ENCODE measurements around the gene CRTC2.
A peak's percentile ranks its signal among the peaks of the same experiment; 100 is the strongest.
"Not testable (repeated sequence)": the region's sequence is repeated elsewhere in the genome, so short reads cannot be mapped to it uniquely, and the experiment has no call there.

The CRTC2 gene

DNA sequence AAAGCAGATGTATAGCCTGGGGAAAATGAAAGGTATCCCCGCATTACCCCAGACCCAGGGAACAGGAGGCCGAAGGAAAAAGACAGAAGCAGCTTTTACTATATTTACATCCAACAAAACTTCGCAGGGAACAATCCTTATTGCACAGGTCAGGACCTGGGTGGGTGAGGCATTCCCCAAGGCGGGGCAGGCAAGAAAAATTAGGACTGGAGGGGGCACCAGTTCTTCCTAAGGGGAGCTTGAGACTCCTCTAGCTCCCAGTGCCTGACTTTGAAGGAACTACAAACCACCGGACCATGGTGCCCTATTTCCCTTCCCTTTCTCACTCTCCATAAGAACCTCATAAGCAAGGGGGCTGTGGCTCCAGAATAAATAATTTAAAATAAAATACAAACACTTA lies 29.0 kb downstream of the CRTC2 start:
- DNase-seq (ENCODE audit: low read depth) = no peak

DNA sequence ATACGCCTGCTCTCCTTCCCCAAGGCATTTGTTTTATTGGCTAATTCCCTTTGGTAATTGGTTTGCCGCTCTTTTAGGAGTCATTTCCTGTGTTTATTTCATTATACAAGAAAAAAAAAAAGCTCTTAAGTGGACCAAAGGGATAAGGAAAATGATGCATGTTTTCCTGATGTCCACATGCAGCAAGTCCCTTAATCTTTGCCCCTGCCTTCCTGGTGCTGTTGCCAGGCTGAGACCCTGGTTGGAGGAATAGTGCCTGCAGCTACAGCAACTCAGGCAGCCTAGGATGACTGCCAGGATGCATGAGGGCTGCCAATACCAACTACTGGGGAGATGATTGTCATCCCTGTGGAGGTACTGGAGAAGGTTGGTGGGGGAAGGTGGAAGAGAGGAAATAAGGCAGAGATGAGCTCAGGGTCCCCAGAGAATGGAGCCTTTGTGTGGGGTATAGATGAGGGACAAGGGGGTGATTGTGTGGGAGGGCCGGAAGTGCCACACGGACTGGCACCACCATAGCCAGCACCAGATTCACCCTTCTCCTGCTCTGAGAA lies 29.5 kb downstream of the CRTC2 start:
- DNase-seq (ENCODE audit: low read depth) = no peak

DNA sequence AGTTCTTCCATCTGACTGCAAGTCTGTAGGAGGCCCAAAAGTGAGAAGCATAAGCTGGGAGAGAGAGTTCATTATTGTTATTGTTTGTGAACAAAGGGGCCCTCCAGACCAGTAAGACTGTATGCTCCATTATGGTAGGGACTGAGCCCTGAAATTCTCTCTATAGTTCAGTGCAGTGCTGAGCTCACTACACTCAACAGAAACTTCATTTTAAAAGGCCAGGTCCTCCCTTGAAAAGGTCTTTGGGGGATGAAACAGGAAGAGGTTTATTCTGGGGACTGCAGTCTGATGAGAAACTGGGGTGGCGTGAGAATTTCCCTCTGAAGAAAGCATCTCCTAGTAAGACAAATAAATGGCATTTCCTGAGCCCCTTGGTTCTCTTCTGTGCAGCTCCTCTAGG lies 30.2 kb downstream of the CRTC2 start:
- no peak for DNase-seq (ENCODE audit: low read depth)

DNA sequence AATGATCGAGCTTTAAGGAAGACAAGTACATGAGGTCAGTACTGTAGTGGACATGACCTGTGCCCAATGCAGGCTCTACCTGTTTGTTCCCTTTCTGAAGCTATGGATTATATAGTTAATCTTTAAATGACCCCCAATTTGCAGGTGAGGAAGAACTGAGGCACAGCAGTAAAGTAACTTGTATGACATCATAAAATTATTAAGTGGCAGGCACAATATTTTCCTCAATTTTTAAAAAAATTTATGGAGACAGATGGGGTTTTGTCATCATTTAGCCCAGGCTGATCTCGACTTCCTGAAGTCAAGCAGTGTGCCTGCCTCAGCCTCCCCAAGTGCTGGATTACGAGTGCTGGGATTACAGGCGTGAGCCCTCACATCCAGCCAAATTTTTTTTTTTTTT lies 32.0 kb downstream of the CRTC2 start:
- DNase-seq (ENCODE audit: low read depth) = no peak

DNA sequence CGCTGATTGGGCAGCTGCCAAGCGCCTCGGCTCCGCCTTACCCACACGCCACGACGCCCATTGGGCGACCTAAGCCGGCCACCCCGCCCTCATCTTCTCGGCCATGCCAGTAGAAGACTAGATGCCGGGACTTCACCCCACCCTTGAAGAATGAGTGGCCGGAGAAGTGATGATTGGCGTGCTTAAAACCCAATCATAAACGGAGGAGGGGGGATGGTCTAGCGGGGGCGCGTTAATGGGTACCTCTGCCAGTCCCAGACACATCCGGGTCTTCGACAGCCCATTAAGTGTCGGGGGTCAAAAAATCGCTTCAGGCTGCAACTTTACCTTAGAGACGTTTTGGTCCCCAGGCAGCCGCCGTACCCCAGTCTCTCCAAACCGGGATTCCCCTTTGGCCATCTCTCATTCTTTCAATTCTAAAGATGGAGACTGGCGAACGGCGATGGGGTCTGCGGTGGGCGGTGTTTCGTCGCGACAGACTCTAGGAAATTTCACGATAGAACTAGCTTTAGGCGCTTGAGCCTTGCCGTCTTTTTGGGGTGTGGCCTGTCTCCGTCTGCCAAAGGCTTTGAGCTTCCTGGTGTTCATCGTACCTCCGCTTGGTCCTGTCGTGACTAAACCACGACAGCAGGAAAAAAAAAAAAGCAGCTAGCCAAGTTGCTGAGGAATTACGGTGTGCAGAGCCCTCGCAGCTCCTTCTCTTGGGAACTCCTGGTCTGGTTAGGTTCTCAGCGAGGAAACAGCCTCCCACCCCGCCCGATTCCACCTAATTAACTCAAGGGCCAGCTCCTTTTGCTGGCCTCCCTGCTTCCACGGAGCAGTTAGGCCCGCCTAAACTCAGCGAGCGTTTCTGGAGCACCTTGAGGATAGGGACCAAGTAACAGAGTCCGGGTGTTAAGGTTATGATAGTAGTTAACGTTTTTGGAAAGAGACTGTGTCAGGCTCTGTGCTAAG lies 35.2 kb downstream of the CRTC2 start, which contains the start of gene GATAD2B:
Gene GATAD2B (minus strand): TSS at position 1 of the 954 bp plus-strand sequence. CDS start 94,625 bp downstream, outside the sequence.
- peak; percentile 97 for DNase-seq (ENCODE audit: low read depth)

DNA sequence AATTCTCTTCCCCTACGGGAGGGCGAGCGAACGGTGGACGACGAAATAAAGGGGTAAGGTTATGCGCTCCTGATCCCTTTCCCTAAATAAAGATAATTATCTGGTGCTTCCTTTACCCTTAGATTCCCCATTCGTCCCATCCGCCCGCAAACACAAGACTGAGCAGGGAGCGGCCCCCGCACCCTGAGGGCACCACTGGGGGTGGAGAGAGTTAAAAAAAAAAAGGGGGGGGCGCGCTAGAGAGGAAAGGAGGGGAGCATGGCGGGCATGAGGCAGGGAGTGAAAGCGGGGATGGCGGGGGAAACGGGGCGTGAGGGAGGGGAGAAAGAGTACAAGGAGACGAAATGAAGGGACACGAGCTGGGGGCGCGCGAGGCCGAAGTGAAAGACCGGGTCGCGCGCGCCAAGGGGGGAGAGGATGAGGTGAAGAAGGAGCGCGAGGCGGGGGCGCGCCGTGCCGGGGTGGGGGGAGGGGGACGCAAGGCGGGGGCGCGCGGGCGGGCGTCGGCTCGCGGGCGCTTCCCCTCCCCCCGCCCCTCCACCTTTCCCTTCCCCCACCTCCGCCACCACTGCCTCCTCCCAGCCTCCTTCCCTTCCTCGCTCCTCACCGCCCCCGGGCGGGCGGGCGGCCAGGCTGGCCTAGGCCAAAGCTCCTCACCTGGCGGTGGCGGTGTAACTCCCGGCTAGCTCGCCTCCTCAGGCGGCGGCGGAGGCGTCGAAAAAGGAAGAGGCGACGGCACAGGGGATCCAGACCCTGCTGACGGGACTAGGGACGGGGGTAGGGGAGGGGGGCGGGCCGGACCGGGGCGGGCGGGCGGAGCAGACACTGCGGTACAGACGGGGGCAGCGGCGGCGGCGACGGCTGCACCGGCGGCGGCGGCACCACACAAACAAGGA lies 36.1 kb downstream of the CRTC2 start:
- DNase-seq (ENCODE audit: low read depth) = no peak

DNA sequence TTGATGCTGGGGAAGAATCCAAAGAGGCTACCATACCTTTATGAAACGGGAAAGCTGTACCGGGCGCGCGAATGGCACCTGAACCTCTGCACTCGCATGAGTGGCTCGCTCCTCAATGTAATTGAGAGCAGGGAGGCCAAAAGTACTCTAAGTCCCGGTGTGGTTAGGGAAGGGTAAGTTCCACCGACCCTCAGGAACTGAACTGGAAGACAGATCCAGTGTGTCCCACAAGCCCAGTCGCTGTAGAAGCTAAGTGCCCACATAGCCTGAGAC lies 36.7 kb downstream of the CRTC2 start:
- DNase-seq (ENCODE audit: low read depth) = no peak

DNA sequence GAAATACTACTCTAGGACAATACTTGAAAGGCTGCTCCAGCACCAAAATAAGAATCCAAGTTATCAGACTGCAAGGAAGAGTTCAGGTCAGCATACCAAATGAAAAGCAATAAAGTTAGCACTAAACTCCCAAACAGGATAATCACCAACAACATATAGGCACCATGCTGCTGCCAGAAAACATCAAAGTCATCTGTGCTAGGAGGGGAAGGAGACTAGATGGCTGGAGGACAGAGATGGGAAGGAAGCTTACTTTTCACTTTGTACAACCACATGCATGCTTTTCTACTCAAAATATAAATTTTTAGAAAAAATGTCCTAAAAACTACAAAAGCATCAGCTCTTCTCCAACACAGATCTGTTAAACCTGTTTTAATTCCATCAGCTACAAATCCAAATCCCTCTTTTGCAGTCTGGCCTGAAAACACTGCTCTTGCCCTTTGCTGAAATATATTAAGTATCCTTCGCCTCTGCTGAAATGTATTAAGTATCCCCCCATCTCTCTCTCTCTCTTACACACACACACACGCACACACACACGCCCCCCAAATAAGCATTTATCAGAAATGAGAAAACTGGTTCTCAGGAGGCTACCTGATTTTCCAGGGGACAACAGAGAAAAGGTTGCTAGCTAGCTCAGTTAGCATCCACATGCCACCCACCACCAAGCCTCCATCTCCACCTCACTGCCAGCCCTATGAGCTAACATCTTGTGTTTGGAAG lies 37.2 kb downstream of the CRTC2 start:
- DNase-seq (ENCODE audit: low read depth) = no peak

DNA sequence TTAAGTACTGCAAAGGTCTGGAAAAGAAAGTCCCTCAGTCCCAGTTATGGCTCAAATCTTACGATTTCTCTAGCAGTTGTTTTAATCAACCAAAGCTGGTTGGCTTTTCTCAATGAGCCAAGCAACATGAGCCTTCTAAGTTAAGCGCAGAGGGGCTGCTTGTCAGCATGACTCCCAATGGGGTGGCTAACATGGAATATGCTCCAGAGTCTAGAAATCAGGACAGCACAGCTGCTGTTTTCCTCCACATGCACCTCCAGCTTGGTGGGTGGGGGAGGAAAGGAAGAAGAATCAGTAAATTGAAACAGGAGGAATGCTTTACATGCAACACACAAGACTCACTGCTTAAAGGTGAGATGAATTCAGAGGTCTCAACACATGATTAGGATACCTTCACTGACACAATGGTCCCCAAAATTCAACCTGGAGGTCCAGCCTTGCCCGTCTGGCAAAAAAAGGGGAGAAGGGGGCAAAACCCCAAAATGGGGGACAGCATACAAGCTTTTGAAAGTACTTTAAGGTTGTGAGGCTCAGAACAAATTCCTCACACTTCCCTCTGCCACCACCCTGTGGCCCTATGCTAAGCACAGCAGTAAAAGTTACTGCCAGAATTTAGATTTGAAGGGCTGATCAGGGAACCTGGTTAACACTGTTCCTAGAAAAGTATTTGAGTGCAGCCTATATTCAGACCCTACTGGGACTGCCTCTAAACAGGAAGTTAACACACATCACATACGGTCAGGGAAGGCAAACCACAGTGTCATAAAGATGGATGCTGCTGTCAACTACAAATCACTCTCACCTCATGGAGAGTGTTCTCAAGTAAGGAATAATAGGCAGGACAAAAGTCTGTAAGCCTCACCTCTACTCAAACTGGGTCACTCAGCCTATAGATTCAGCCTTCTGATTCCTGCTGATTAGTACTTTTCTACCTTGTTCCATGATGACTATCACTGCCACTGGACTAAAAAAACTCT lies 38.2 kb downstream of the CRTC2 start:
- DNase-seq (ENCODE audit: low read depth) = no peak

DNA sequence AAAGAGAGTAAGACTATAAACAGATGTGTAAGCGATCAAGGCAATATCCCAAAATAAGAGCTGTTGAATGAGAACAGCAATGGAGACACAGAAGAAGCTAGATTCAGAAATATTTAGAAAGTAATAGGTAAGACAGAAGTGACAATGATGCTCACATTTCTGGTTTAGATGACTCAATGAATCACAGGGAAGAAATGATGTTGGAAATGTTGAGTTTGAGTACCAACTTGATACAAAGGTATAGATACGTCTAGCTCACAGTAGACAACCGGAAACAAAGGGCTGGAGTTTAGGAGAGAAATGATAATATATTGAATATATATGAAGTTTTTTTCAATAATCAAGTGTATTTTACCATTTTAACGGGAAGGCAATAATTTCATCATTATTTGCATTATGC lies 42.1 kb downstream of the CRTC2 start:
- DNase-seq (ENCODE audit: low read depth) = no peak

DNA sequence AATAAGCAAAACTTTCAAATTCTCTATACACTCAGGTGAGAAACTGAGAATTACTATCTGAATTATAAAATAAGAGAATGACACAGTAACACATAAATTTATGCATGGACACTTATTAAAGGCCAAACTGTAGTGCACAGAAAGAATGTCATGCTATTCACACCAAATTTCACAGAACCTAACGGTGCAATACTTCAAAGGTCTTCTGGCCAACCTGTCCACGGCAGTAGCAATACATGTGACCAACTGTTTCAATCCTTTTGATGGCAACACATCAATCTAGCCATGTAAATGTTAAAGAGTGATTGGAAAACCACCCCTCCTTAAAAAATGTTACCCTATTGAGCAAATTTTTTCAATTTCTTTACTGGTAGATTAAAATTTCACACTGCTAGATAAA lies 46.1 kb downstream of the CRTC2 start:
- no peak for DNase-seq (ENCODE audit: low read depth)

DNA sequence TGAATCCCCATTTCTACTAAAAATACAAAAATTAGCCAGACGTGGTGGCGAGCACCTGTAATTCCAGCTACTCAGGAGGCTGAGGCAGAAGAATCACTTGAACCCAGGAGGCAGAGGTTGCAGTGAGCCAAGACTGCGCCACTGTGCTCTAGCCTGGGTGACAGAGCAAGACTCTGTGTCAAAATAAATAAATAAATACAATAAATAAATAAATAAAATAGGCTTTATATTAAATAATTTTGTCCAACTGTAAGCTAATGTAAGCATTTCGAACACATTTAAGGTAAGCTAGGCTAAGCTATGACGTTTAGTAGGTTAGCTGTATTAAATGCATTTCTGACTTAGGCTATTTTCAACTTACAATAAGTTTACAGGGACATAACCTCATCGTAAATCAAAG lies 47.9 kb downstream of the CRTC2 start:
- DNase-seq (ENCODE audit: low read depth) = not testable (repeated sequence)

DNA sequence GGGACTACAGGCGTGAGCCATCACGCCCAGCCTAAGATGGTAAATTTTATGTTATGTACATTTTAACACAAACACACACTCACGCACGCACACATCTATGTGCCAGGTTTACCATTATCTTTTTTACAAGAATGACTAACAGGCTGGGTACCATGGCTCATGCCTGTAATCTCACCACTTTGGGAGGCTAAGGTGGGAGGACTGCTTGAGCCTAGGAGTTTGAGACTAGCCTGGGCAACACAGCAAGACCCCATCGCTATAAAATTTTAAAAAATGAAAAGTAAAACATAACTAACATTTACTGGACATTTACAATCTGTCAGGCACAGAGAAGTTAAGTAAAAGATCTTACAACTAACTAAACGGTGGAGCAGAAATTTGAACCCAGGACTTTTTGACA lies 50.3 kb downstream of the CRTC2 start:
- no peak for DNase-seq (ENCODE audit: low read depth)

DNA sequence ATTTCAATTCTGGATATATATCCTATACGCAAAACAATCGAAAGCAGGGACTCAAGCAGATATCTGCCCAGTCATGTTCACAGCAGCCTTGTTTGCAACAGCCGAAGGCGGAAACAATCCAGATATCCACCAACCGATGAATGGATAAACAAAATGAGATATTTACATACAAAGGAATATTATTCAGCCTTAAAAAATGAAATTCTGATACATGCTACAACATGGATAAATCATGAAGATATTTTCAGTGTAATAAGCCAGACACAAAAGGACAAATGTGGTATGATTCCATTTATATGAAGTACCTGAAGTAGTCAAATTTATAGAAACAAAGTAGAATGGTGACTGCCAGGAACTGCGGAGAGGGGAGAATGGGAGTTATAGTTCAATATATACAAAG lies 51.3 kb downstream of the CRTC2 start:
- DNase-seq (ENCODE audit: low read depth) = no peak

DNA sequence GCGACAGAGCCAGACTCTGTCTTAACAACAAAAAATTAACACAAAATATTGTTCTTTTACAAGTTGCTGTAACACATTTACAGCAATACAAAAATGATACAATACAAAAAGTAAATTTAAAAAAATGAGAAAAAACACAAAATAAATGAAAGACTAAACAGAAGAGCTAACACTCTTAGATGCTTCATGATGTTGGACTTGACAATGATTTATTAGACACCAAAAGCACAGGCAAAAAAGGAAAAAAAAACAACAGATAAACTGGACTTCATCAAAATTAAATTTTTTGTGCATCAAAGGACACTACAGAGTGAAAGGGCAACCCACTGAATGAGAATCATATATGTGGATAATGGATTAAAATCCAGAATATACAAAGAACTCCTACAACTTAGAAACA lies 52.0 kb downstream of the CRTC2 start:
- DNase-seq (ENCODE audit: low read depth) = no peak

DNA sequence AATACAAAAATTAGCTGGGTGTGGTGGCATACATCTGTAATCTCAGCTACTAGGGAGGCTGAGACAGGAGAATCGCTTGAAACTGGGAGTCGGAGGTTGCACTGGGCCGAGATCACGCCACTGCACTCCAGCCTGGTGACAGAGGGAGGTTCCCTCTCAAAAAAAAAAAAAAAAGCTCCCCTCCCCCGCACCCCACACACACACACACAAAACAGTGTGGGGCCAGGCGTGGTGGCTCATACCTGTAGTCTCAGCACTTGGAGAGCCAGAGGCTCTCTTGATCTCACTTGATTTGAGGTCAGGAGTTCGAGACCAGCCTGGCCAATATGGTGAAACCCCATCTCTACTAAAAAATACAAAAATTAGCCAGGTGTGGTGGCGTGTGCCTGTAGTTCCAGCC lies 52.5 kb downstream of the CRTC2 start:
- not testable (repeated sequence) for DNase-seq (ENCODE audit: low read depth)

DNA sequence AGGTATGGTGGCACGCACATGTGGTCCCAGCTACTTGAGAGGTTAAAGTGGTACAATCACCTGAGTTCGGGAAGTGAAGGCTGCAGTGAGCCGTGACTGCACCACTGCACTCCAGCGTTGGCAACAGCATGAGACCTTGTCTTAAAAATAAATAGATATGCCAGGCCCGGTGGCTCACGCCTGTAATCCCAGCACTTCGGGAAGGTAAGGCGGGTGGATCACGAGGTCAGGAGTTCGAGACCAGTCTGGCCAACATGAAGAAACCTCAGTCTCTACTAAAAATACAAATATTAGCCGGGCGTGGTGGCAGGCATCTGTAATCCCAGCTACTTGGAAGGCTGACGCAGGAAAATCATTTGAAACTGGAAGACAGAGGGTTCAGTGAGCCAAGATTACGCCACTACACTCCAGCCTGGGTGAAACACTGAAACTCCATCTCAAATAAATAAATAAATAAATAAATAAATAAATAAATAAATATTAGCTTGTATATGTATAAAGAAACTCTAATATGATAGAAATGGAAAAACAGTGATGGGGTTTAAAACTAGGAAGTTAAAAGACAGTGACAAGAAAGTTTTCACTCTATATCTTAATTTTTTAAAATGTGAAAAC lies 54.5 kb downstream of the CRTC2 start:
- no peak for DNase-seq (ENCODE audit: low read depth)

DNA sequence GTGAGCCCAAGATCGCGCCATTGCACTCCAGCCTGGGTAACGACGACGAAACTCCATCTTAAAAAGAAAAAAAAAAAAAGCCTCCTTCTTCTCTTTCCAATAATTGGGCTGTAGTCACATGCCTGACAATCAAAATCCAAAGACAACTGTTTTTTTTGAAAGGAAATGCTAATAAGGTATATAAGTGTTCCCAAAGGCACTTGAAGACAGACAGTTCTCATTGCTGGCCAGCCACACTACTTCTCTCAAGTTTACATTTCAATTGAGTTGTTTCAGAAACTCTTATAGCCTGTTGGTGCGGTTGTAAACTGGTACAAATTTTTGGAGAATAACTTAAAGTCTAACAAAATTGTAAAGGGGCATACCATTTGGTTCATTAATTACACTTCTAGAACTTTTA lies 58.9 kb downstream of the CRTC2 start:
- DNase-seq (ENCODE audit: low read depth) = no peak
